ENCODE results near the gene KIF5A.
A peak's percentile ranks its signal among the peaks of the same experiment; 100 is the strongest.

Gene KIF5A

DNA sequence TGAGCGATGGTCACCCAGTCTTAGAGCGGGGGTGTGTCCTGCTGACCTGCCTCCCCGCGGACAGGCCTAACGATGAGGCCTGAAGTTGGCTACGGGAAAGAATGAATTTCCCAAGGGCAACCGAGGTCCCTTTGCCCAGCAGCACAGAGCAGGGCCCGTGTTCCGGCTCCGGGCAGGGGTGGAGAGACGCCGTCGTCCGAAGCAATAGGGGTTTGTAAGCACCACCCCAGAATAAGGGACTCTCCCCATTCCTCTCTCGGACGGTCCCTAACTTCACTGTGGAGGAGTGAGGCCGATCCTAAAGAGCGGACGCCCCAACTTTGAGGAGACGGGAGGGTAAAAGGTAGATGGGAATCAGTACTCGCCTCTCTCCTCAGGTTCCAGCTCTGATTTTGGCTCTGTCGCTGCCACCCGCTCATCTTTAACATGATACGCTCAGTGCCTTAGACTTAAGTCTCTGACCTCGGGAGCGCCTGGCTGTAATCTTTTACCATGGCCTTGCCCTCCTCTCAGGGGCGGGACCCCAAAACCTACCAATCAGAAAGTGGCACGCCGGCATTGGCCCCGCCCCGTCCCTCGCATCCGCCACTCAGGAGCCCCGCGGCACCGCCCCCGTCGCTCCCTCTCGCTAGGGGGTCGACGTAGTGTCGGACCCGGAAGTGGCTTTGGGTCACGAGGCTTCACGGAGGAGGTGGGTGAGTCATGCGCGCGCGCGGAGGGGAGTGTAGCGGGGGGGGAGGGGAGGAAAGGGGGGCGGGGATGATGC, 29.6 kb upstream of the KIF5A start, which contains the start of gene DDIT3:
Gene DDIT3, minus strand, starts transcription at position 462 of the 766 bp plus-strand sequence. CDS start 3,108 bp downstream, outside the sequence.
- peak; percentile 99 for DNase-seq

DNA sequence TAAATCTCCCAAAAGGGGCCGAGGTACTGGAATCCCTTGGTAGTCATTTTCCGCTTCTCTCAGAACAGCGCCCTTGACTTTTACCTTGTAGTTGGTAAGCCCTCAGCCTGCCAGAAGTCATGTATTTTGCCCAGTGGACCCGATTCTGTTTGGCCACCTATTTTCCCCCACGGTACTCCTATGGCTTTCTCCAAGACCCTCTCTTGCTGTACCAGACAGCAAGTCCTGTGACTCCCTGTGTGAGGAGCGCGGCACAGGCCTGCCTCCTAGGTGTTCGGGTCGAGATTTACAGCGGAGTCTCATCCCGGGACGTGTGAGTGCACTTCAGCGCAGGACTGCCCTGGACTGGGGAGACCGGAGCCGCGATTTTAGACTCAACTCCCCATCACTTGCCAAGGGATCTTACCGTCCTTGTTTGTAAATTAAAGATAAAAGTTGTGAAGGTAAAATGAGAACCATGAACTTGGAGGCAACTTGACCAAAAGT, 28.3 kb upstream of the KIF5A start:
- no peak for DNase-seq

DNA sequence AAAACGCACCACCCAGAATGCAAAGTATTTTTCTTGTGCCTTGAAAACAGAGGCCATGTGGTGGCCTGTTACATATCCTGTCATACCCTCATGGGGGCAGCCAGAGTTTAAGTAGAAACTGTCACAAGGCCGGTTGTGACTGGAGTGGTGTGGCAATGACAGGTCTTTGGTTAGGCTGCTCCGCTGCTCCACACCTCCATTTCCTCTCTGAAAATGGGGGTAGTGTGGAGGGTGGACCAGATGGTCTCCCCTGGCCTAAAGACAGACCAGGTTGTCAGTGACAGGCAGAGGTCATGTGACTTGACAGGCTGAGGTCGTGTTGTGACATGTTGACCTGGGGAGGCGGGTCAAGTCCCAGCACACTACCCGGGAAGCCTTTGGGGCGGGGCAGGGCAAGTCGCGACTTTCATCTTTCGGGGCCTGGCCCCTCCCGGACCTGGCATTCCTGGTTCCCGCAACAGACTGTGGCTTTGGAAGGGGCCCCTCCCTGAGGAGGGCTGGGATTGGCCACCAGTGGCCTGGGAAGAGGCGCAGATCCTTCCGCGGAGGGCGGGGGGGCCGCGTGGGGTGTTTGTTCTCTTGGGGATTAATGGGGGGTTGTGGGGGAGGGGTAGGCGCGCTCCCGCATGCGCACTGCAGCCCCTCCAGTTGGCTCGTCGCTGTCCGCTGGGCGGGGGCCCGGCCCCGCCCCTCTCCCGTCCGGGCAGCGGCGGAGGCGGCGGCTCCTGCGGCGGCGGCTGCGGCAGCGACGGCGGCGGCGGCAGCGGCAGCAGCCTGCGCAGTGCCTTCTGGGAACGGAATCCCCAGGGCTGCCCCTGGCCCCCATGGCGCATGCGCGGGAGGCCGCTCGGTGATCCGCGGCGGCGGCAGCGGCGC, 27.6 kb upstream of the KIF5A start, which contains the start of gene MBD6:
Gene MBD6, plus strand, starts transcription at position 814 of the 876 bp plus-strand sequence. CDS start 1,480 bp downstream, outside the sequence.
- DNase-seq, result peak; percentile 90

DNA sequence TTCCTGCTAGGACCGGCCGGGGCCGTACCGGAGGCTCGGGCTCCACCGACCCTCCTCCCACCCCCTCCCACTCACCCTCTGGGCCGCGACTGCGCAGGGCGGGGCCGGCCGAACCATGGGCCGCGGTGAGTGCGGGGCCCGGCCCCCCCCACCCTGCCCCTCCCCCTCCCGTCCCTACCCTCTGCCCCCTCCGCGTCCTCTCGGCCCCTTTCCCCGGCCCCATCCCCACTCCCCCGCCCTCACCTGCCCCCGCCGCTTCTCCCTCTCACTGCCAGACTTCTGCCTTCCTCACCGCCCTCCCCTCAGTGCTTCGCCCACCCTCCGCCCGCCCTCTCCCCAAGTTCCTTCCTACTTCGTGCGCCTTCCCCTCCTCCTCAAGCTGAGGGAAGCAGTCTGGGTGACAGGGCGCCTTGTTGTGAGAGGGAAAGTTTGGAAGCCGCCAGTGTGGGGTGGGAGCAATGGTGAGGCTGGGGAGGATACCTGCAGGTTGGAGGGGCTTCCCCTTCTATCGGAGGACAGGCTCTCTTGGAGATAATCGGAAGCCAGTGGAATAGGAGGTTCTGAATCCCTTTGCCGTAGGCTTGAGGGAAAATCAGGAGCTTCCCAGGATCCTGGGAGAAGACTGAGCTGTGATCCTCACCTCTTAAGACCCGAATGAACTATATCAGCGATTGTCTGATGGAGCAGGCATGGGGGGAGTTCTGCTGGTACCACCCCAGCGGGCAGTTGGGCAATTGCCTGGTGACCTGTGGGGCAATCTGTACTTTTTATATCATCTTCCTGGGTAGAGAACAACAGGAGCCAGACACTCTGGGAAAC, 26.7 kb upstream of the KIF5A start:
- DNase-seq, result peak; percentile 36

DNA sequence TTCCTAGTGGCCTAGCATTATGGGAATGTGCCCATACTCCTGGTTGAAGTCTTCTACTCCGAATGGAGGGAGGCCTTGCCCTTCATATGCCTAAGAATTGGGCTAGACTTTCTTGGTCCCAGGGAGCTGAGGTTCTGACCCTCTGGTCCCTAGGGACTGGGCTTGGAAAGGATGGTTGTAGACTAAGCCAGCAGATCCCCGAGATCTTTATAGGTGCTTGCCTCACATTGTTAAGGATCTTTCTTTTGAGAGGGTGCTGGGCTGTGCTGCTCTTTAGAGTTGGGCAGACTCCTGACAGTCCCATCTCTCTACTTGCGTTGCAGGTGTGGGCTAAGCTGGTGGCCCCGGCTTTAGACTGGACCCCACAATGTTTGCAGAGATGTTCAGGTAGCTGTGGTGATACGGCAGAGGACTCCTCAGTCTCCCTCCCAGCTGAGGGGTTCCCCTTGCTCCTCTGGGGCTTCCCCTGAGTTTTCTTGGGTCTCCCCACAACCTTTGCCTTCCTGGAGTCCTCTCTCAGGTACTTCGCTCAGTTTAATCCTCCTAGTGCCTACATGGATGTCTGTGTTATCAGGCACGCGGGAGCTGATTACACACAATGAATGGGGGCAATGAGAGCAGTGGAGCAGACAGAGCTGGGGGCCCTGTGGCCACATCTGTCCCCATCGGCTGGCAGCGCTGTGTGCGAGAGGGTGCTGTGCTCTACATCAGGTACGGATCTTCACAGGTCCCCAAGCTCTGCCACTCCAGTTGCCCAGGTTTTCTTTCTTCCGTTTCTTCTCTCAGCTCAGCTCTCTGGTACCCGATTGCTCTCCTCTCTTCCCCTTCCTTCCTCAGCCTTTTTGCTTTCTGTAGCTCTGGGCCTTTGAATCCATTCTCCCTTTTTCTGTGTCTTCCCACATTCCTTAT, 25.9 kb upstream of the KIF5A start:
- peak; percentile 10 for DNase-seq

DNA sequence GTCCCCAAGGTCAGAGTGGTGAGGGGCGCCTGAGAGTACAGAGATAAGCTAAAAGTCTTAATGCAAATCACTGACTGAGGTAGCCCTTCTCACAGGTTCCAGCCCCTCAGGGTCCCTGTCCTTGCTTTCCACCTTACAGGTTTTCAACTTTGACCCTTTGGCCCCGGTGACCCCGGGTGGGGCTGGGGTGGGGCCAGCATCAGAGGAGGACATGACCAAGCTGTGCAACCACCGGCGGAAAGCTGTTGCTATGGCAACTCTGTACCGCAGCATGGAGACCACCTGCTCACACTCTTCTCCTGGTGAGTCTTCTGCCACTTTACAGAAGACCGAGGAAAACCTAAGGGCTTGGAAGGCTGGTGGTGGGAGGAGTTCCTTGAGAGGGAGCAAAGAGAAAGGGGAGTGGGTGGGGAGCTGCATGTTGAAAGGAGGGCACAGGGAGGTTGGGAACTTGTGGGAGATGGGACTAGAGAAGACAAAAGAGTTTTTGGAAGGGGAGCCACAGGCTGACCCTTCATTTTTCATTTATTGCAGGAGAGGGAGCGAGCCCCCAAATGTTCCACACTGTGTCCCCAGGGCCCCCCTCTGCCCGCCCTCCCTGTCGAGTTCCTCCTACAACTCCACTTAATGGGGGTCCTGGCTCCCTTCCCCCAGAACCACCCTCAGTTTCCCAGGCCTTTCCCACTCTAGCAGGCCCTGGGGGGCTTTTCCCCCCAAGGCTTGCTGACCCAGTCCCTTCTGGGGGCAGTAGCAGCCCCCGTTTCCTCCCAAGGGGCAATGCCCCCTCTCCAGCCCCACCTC, 24.8 kb upstream of the KIF5A start:
- DNase-seq, result no peak

DNA sequence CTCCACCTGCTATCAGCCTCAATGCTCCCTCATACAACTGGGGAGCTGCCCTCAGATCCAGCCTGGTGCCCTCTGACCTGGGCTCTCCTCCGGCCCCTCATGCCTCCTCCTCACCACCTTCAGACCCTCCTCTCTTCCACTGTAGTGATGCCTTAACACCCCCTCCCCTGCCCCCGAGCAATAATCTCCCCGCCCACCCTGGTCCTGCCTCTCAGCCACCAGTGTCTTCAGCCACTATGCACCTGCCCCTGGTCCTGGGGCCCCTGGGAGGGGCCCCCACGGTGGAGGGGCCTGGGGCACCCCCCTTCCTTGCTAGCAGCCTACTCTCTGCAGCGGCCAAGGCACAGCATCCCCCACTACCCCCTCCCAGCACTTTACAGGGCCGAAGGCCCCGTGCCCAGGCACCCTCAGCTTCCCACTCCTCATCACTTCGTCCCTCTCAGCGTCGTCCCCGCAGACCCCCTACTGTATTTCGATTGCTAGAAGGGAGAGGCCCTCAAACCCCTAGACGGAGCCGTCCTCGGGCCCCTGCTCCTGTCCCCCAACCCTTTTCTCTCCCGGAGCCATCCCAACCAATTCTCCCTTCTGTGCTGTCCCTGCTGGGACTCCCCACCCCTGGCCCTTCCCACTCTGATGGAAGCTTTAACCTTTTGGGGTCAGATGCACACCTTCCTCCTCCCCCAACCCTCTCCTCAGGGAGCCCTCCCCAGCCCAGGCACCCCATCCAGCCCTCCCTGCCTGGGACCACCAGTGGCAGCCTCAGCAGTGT, 24.0 kb upstream of the KIF5A start:
- DNase-seq, result no peak

DNA sequence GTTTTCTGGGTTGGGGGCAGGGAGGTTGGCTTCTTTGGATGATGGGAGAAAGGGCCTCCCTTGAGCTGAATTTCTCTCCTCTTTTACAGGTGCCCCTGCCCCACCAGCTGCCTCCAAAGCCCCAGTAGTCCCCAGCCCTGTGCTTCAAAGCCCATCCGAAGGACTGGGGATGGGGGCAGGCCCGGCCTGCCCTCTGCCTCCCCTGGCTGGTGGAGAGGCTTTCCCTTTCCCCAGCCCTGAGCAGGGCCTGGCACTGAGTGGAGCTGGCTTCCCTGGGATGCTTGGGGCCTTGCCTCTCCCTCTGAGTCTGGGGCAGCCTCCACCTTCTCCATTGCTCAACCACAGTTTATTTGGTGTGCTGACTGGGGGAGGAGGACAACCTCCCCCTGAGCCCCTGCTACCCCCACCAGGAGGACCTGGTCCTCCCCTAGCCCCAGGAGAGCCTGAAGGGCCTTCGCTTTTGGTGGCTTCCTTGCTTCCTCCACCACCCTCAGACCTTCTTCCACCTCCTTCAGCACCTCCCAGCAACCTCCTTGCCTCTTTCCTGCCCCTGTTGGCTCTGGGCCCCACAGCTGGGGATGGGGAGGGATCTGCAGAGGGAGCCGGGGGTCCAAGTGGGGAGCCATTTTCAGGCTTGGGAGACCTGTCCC, 23.2 kb upstream of the KIF5A start:
- DNase-seq, result no peak

DNA sequence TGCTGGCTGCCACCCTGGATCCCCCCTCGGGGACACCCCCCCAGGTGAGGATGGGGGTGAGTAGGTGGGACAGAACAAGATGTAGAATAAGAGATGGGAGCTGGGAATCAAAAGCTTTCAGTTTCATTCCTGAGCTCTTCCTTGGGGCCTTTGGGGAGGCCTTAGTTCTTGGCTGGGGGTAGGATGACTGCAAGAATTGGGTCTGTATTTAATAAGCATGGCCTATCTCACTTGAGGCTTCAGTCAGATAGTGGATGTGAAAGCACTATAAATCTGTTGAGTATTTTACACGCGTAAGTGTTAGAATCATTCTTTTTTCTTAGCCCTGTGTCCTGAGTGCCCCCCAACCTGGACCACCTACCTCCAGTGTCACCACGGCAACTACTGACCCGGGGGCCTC, 22.7 kb upstream of the KIF5A start:
- DNase-seq, result no peak

DNA sequence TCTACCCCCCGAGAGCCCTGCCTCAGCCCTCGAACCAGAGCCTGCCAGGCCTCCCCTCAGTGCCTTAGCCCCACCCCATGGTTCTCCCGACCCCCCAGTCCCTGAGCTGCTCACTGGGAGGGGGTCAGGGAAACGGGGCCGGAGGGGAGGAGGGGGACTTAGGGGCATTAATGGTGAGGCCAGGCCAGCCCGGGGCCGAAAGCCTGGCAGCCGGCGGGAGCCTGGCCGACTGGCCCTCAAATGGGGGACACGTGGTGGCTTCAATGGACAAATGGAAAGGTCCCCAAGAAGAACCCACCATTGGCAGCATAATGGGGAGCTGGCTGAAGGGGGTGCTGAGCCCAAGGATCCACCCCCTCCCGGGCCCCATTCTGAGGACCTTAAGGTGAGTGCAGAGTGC, 21.7 kb upstream of the KIF5A start:
- no peak for DNase-seq

DNA sequence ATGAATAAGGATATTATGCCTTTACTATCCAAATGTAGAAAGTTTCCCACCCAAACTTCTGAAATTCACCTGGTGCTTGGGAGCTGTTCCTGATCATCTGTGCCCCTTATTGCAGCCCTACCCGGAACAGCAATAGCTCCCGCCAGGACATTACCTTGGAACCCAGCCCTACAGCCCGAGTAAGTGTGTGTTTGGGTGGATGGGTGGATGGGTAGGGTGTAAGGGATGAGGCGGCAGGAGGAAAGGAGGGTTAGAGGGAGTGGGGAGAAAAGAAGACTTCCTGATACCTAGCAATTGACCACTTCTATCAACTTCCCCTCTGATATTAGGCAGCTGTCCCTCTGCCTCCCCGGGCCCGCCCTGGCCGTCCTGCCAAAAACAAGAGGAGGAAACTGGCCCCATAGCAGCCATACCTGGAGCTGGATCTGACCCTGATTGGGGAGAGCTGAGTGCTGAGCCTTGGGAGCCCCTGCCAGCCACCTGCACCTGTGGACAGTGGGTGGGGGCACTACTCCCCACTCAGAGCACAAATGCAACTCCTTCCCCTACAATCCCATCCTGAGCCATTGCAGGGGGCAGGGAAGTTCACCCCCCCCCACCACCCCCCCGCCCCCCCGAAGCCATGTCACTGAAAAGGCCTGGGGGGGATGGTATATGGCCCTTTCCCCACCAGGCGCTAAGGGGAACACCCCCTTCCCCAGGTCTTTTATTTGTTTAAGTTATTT, 20.9 kb upstream of the KIF5A start:
- no peak for DNase-seq

DNA sequence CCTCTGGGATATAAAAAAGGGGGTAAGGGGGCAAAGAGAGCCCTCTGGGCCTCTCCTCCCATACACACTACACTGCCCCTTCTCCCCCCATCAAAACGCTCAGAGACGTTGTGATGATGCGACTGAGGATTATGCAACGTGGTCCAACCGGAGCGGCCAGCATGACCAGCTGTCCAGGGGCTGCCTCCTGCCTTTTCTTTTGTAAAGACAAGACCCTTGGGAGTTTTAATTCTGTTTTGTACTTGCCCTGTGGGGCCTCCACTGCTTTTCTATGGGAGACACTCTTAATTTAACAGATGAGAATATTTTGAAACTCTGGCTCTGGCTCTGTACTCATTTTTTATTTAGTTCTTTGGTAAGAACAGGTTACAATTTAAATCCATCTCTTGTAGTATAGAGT, 20.0 kb upstream of the KIF5A start:
- DNase-seq, result no peak

DNA sequence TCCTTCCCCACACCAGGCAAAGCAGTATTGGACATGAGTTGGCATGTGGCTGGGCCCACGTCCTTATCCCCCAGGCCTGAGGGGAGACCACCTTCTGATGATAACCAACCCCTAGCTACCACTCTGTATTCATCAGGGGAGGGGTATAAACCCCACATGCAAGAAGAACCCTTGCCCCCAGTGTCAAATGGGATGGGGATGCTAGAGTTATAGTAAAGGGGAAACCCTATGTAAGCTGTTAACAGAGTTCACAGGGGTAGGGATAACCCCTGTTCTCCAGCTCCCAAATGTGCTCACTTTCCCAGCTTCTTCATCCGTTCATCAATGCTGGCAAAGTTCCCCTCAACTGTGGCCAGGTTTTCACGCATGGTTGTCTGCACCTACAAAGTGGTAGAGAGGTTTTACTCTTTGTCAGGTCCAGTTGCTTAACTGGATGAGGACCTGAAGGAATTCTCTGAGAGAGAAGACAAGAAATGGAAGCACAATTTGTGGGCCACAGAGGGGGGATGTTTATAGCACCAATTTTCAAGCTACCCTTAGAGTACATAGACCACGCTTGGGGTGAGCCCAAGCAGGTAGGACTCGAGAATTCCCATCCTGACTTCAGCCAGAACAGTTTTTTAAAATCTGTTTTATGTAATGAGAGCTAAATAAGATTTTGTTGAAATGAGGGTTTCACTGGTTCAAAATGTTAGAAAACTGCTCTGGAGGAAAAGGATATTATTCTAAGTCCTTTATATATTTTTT, 19.3 kb upstream of the KIF5A start:
- no peak for DNase-seq

DNA sequence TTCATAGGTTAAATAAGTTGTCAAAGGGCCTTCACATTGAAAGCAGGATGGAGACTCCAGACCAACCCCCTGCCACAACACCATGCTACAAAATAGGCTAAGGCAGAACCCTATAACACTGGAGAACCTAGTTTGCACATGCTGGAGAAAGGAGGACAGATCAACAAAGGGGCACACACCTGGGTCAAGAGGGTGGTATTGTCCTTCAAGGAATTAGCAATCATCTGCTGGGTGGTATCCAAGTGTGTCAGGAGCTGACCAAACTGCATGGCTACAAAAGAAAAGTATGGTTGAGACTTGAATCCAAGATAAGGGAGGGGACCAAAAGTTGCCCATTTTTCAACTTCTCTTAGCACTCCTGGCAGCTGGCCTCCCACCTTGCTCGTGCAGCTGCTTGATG, 18.0 kb upstream of the KIF5A start:
- no peak for DNase-seq

DNA sequence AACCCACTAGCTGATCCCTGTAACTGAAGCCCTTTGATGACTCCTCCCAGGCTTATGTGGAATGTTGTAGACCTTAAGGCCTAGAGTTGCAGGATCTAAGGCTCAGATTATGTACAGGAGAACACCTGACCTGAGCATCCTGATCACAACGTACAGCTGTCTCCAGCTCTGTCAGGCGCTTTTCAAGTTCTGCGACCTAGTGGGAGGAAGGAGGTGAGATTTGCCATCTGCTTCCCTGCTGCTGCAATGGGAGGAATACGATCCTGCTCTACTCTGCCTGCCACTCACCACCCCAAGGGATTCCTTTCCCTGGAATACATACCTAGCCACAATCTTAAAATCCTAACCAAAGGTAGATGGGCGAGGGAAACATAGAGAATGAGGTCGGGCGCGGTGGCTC, 16.7 kb upstream of the KIF5A start:
- DNase-seq, result no peak

DNA sequence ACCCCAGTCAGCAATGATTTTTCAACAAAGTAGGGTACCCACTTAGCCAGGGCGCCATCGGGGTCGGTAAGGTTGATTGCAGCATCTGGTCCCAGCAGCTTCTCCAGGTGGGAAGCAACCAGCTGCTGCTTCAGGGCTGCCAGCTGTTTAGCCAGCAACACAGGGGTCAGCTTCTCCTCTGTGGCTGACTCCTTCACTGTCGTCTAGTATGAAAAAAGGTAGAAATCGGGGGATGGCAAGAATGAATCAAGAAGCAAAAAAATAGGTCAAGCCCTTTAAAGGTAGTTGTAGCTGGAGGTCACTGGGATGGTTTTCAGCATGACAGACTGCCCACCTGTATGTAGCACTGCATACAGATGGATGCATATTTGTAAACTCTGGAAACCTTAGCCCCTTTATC, 15.6 kb upstream of the KIF5A start:
- no peak for DNase-seq

DNA sequence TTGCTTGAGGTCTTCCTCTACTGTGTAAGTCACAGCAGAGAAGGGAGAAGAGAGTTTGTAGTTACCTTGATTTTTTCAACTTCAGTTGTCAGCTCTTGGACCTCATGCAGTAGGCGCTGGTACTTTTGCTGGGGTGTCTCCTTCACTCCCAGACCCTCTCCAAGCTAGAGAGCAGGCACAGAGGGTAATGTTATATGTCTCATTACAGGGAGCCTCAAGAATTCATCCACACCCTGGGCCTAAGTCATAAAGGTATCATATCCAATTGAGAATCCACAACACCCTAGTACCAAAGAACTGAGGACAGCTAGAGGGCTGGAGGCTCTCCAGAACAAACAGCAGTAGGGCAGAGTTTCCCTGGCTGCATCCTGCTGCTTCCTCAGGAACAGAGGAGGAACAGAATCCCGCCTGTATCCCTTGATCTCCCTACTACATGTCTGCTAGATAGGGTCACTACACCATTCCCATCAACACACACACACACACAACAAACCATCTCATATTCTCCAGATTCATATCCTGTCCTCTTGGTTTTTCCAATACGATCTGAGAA, 14.8 kb upstream of the KIF5A start:
- DNase-seq, result no peak

All from CD4-positive, alpha-beta T cell treated with Interleukin-4 for 4 hours (primary cell).